GM19351 (cell line): ENCODE results near the gene RNF13.
"Not testable (repeated sequence)": the region's sequence is repeated elsewhere in the genome, so short reads cannot be mapped to it uniquely, and the experiment has no call there.

Experiments used
- ATAC-seq: cut with Tn5 transposase; IDR thresholded peaks from one replicate; pipeline ENCODE4 v1.9.1; 2021; ENCODE audit warnings: mild to moderate bottlenecking, moderate library complexity; ENCODE audit not compliant: unreplicated experiment

The RNF13 gene

GRCh38 chr3:149839469-149839868, 26.5 kb downstream of the RNF13 start:
- not testable (repeated sequence) for ATAC-seq

GRCh38 chr3:149839896-149840295, 26.9 kb downstream of the RNF13 start:
- ATAC-seq: no peak

DNA sequence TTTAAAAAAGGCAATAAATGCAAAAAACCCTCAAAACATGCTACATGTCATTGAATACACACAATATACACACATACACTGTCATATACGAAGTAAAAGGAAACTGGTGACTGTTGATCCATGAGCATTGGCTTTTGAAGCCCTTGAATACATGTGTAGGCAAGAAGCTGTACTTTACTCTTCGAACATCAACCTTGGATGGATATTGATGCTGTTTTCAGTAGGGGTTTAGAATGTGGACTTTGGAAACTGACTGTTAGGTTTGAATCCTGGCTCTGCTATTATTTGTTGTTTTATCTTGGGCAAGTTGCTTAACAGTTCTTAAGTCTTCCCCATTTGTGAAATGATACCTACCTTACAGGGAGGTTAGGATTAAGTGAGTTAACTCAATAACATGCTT, 30.5 kb downstream of the RNF13 start:
- ATAC-seq: no peak

DNA sequence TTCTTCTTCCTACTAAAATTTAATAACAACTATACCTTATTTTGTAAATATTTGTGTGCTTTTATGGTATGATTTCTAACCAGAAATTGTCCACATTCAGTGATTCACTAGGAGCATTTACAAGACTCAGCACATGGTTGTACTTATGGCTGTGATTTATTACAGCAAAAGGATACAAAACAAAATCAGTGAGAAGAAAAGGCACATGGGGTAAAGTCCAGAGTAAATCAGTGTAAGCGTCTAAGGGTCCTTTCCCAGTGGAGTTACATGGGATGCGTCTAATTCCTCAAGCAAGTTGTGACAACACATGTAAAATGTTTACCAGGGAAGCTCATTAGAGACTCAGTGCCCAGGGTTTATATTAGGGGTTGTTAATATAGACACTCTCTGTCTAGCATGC, 31.1 kb downstream of the RNF13 start:
- ATAC-seq: no peak

- ATAC-seq: no peak
Measured at GRCh38 chr3:149845570-149846244, 32.7 kb downstream of the RNF13 start.

DNA sequence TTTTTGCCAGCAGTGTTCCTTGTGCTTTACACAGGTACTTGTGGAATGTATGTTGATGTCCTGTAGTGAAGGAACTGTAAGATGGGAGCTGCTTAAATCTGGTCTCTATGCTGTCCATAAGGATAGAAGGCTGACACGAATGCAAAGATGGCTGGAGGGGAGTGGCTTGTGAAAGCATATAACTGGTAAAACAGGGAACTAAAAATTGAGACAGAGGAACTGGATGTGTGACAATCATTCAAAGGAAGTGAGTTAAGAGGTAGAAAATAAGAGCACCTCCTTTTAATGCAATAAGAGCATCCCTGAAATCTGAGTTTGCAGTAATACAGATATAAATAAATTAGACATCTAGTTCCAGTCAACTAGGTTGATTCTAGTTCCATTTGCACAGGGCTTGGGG, 35.2 kb downstream of the RNF13 start:
- no peak for ATAC-seq

- no peak for ATAC-seq
Measured at GRCh38 chr3:149848688-149849087, 35.7 kb downstream of the RNF13 start.

GRCh38 chr3:149850787-149851584, 38.0 kb downstream of the RNF13 start:
- ATAC-seq: no peak

DNA sequence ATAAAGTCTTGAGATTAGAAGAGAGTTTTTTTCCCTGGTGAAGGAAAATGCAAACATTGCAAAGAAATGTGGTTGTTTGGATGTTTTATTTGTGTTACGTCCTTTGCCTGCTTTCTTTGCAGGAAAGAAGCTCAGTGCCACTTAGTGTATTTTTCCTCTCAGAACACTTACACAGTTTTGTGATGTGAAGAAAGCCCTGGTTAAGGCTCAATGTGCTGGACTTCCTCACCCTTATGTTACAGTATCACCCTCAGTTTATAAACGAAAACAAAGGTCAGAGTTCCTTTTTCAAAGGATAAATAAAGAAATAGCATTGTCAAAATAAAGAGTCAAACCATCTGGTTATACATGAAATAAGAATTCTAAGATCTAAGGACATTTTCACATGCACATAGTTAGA, 45.9 kb downstream of the RNF13 start:
- no peak for ATAC-seq

- no peak for ATAC-seq
Measured at GRCh38 chr3:149860881-149861280, 47.9 kb downstream of the RNF13 start.

GRCh38 chr3:149867563-149867962, 54.5 kb downstream of the RNF13 start:
- ATAC-seq: no peak

DNA sequence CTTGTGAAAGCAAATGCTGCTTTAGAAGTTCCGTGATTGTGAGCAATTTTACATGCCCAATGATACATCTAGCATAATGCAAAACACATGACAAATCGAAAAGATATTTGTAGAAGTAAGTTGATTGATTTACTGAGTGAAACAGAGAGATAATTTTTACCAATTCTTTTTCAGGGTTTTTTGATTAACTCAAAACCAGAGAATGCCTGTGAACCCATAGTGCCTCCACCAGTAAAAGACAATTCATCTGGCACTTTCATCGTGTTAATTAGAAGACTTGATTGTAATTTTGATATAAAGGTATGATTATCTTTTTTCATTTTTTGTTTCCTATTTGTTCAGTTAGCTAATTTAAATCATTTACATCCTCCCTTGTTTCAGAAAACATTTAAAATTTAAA, 58.8 kb downstream of the RNF13 start:
- ATAC-seq: no peak

- ATAC-seq: no peak
Measured at GRCh38 chr3:149872589-149872988, 59.6 kb downstream of the RNF13 start.

- ATAC-seq: no peak
Measured at GRCh38 chr3:149877668-149878067, 64.7 kb downstream of the RNF13 start.

DNA sequence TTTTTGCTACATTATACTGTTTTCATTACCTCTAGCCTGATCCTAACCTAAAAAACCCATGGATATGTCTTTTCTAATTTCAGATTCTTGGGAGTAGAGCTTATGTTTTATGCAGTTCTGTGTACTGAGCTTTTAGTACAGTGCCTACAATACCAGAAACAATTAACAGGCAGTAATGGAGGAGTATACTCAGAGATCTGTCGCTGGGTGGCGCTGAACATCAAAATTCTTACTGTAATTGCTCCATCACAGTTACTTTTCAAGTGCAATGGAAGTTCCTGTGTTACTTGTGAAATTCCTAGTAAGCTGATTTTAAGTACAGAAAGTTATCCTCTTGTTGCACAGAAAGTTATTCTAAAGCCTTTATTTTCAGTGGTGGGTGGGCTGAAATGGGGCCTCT, 66.9 kb downstream of the RNF13 start:
- ATAC-seq: no peak

GRCh38 chr3:149881879-149882278, 68.9 kb downstream of the RNF13 start:
- ATAC-seq: no peak

DNA sequence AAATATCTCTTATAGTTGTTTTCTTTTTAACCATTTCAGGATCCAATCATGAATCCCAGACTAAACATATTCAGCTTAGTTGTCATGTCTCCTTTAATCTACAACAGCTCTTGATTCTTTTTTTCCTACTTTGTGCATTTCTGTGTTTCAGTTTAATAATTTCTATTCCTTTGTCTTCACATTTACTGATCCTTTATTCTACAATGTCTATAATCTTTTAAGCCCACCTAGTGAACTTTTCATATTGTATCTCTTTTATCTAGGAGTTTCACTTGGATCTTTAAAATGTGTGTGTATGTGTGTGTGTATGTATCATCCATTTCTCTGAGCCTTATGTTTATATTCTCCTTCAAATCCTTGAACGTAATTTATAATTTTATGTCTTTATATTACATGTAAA, 70.1 kb downstream of the RNF13 start:
- no peak for ATAC-seq

- ATAC-seq: not testable (repeated sequence)
Measured at GRCh38 chr3:149883860-149884259, 70.8 kb downstream of the RNF13 start.

DNA sequence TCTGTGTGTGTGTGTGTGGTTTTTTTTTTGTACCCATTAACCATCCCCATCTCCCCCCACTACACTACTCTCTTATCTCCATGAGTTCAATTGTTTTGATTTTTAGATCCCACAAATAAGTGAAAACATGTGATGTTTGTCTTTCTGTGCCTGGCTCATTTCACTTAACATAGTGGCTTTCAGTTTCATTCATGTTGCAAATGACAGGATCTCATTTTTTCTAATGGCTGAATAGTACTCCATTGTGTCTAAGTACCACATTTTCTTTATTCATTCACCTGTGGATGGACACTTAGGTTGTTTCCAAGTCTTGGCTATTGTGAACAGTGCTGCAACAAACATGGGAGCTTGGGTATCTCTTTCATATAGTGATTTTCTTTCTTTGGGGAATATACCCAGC, 71.8 kb downstream of the RNF13 start:
- ATAC-seq: not testable (repeated sequence)

GRCh38 chr3:149886957-149887356, 73.9 kb downstream of the RNF13 start:
- no peak for ATAC-seq

GRCh38 chr3:149891621-149892020, 78.6 kb downstream of the RNF13 start:
- no peak for ATAC-seq

- ATAC-seq: no peak
Measured at GRCh38 chr3:149892371-149892770, 79.4 kb downstream of the RNF13 start.
